Measurements from ENCODE around the gene FBXO7.

Gene FBXO7

DNA sequence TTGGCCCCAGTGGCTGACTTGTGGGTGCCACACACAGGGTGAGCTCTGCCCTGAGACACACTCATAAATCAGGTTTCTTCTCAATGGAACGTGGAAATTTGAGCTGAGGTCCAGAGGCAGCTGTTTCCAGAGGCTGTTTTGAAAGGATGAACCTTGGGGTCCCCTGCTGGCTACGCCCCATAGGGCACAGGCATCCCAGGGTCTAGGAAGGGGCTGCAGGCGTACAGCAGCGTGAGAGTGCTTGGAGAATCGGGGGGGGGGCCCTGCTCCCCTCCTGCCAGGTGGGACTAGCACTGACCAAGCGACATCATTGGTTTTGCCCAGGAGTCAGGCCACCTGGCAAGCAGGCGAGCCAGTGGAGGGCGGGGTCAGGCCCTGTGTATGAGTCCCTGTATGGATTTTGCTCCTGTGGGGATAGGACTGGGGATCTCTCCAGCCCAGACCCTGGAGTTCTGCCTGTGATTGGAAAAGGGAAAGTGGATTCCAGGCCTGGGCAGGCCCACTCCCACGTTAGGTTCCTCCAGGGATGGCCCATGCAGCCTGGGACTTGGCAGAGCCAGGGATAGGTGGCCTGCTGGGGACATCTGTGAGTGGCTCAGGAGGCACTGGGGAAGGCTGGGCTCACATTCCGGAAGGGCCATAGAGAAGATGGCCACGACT, 61.0 kb downstream of the FBXO7 start:
- Histone ChIP-seq H3K9ac (ENCODE audit: low read length in 5 of 5) (no peak overlapping the region), H3K27ac (ENCODE audit: low read depth, low read length) (no peak overlapping the region), H3K4me3 (ENCODE audit: low read depth in 1 of 5, low read length in 5 of 5) (no peak overlapping the region), H3K36me3 (ENCODE audit: control insufficient read depth in 5 of 5, insufficient read depth in 5 of 5, low read length in 5 of 5) (no peaks in the 10 kb centered on the region), H3K4me1 (ENCODE audit: control insufficient read depth in 5 of 5, insufficient read depth in 5 of 5, low read length in 5 of 5) (peaks cover 25 to 73% (median 45%) of the 10 kb centered on the region in 5 donors), H3K27me3 (ENCODE audit: control insufficient read depth in 5 of 5, insufficient read depth in 4 of 5, low read length in 5 of 5) (peaks cover 0 to 16% (median 0%) of the 10 kb centered on the region in 5 donors), H3K9me3 (ENCODE audit: control insufficient read depth in 5 of 5, low read length in 5 of 5) (peaks cover 0 to 3% (median 0%) of the 10 kb centered on the region in 5 donors)

DNA sequence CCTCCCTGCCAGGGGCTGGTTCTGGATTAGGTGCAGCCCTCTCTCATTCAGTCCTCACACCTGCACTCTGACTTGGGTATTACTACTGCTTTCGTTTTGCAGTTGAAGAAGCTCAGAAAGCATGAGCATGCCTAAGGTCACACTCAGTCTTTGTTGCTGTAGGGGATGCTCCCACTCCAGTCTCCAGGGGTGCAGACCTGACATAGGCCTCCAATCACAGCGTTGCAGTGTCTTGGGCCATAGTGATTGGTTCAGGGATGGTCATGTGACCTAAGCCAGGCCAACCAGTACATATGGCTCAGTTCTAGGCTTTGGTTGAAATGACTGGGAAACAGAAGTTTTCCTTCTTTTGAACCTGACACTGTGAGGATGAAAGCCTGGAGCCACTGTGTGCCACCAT, 61.7 kb downstream of the FBXO7 start:
- H3K27ac ChIP-seq (ENCODE audit: low read depth, low read length), result no peak overlapping the region
- H3K4me3 ChIP-seq (ENCODE audit: low read depth in 1 of 5, low read length in 5 of 5), result no peak overlapping the region
- H3K36me3 ChIP-seq (ENCODE audit: control insufficient read depth in 5 of 5, insufficient read depth in 5 of 5, low read length in 5 of 5), result no peaks in the 10 kb centered on the region
- H3K27me3 ChIP-seq (ENCODE audit: control insufficient read depth in 5 of 5, insufficient read depth in 4 of 5, low read length in 5 of 5), result peaks cover 0 to 16% (median 0%) of the 10 kb centered on the region in 5 donors
- peaks cover 23 to 71% (median 41%) of the 10 kb centered on the region in 5 donors for H3K4me1 ChIP-seq (ENCODE audit: control insufficient read depth in 5 of 5, insufficient read depth in 5 of 5, low read length in 5 of 5)
- H3K9me3 ChIP-seq (ENCODE audit: control insufficient read depth in 5 of 5, low read length in 5 of 5), result peaks cover 0 to 3% (median 0%) of the 10 kb centered on the region in 5 donors
- no peak overlapping the region for H3K9ac ChIP-seq (ENCODE audit: low read length in 5 of 5)

DNA sequence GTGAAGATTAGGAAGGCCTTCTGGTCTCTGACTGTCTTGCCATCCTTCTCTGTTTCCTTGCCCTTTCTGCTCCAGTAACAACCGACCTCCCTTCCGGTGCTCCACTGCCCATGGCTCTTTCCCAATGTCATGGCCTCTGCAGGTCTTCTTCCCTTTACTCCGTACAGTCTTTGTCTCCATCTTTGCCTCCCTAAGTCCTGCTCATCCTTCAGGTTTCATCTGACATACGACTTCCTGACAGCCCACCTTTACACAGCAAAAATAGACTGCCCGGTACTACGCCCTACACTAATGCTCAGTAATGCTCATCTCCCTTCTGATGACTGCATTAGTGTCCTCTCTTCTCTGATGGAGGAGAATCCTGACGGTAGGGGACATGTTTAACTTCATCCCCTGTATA, 63.9 kb downstream of the FBXO7 start:
- peaks cover 24 to 71% (median 41%) of the 10 kb centered on the region in 5 donors for H3K4me1 ChIP-seq (ENCODE audit: control insufficient read depth in 5 of 5, insufficient read depth in 5 of 5, low read length in 5 of 5)
- H3K36me3 ChIP-seq (ENCODE audit: control insufficient read depth in 5 of 5, insufficient read depth in 5 of 5, low read length in 5 of 5), result no peaks in the 10 kb centered on the region
- no peak overlapping the region for H3K9ac ChIP-seq (ENCODE audit: low read length in 5 of 5)
- H3K4me3 ChIP-seq (ENCODE audit: low read depth in 1 of 5, low read length in 5 of 5), result no peak overlapping the region
- H3K27ac ChIP-seq (ENCODE audit: low read depth, low read length), result peak overlapping the region; percentile 56
- peaks cover 0 to 3% (median 0%) of the 10 kb centered on the region in 5 donors for H3K9me3 ChIP-seq (ENCODE audit: control insufficient read depth in 5 of 5, low read length in 5 of 5)
- peaks cover 0 to 4% (median 0%) of the 10 kb centered on the region in 5 donors for H3K27me3 ChIP-seq (ENCODE audit: control insufficient read depth in 5 of 5, insufficient read depth in 4 of 5, low read length in 5 of 5)

DNA sequence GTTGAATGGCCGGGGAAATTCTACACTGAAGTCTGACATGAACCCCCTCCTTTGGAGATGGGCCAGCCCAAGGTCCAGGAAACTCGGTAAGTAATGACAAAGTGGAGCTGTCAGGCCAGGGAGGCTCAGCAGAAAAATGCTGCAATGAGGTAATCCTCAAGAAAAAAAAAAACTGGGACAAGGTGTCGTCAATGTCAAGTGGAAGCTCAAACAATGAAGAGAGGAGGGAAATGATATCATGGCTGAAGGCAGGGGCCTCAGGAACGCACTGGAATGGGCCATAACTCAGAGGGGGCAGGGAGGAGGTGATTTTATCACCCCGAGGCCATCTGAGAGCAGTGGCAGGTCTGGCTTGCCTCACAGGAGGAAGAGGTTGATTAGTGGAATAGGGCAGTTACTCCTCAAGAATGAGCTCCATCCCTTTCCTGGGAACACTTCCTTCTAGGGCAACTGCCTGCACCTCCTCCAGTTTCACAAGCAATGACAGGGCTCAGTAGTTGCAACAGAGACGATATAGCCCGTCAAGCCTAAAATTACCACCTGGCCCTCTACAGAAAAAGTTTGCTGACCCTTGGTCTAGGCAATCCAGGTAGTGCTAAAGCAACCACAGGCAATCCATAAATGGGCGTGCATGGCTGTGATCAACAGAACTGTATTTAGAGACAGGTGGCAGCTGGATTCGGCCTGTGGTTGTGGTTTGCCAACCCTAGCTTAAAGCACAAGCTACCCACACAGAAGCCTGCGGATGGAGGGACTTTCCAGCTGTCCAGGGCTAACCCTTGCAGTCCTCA, 65.2 kb downstream of the FBXO7 start:
- Histone ChIP-seq H3K4me1 (ENCODE audit: control insufficient read depth in 5 of 5, insufficient read depth in 5 of 5, low read length in 5 of 5) (peaks cover 16 to 60% (median 29%) of the 10 kb centered on the region in 5 donors), H3K27me3 (ENCODE audit: control insufficient read depth in 5 of 5, insufficient read depth in 4 of 5, low read length in 5 of 5) (no peaks in the 10 kb centered on the region), H3K9me3 (ENCODE audit: control insufficient read depth in 5 of 5, low read length in 5 of 5) (peaks cover 0 to 3% (median 0%) of the 10 kb centered on the region in 5 donors), H3K36me3 (ENCODE audit: control insufficient read depth in 5 of 5, insufficient read depth in 5 of 5, low read length in 5 of 5) (no peaks in the 10 kb centered on the region), H3K9ac (ENCODE audit: low read length in 5 of 5) (no peak overlapping the region), H3K4me3 (ENCODE audit: low read depth in 1 of 5, low read length in 5 of 5) (no peak overlapping the region), H3K27ac (ENCODE audit: low read depth, low read length) (peak overlapping the region; percentile 56)

DNA sequence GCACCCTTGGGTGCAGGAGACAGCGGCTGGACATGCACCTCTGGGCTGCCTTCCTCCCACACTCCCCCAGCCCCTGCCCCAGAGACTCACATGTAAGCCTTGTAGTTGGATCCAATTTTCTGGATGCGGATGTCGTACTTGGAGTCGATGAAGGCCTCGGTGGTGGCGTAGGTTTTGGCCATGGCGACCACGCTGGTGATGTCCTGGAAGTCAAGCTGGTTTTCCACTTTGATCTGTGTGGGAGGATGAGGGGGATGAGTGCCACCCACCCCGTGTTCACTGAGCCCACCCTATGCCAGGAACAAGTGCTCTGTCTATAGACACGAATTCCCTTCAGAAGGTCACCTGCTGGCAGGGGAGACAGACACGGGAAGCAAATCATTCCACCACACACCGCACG, 66.9 kb downstream of the FBXO7 start:
- Histone ChIP-seq H3K36me3 (ENCODE audit: control insufficient read depth in 5 of 5, insufficient read depth in 5 of 5, low read length in 5 of 5) (no peaks in the 10 kb centered on the region), H3K4me3 (ENCODE audit: low read depth in 1 of 5, low read length in 5 of 5) (no peak overlapping the region), H3K9ac (ENCODE audit: low read length in 5 of 5) (no peak overlapping the region), H3K27ac (ENCODE audit: low read depth, low read length) (no peak overlapping the region), H3K9me3 (ENCODE audit: control insufficient read depth in 5 of 5, low read length in 5 of 5) (peaks cover 0 to 3% (median 0%) of the 10 kb centered on the region in 5 donors), H3K4me1 (ENCODE audit: control insufficient read depth in 5 of 5, insufficient read depth in 5 of 5, low read length in 5 of 5) (peaks cover 18 to 59% (median 32%) of the 10 kb centered on the region in 5 donors), H3K27me3 (ENCODE audit: control insufficient read depth in 5 of 5, insufficient read depth in 4 of 5, low read length in 5 of 5) (no peaks in the 10 kb centered on the region)

DNA sequence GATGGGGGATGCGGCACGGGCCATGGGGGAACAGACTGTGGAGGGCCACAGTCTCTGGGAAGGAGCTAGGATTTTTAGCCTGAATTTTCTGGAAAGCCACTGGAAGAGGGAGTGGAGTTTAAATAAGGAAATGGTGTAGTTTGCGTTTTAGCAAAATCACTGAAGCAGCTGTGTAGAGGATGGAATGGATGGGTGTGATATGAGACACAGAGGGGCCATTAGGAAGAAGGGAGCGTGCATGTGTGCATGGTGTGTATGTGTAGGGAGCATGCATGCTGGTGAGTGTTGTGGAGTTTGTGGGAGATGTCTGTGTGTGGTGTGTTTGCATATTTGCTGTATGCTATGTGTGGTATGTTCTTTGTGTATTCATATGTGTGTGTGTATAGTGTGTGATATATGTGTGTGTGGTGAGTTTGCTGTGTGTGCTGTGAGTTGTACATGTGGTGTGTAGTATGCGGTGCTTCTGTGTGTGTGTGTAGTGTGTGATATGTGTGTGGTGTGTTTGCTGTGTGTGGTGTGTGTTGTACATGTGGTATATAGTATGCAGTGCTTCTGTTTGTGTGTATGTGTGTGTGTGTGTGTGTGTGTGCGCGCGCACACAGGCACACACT, 67.6 kb downstream of the FBXO7 start:
- Histone ChIP-seq H3K27me3 (ENCODE audit: control insufficient read depth in 5 of 5, insufficient read depth in 4 of 5, low read length in 5 of 5) (no peaks in the 10 kb centered on the region), H3K27ac (ENCODE audit: low read depth, low read length) (peak overlapping the region; percentile 13), H3K4me1 (ENCODE audit: control insufficient read depth in 5 of 5, insufficient read depth in 5 of 5, low read length in 5 of 5) (peaks cover 19 to 66% (median 39%) of the 10 kb centered on the region in 5 donors), H3K36me3 (ENCODE audit: control insufficient read depth in 5 of 5, insufficient read depth in 5 of 5, low read length in 5 of 5) (no peaks in the 10 kb centered on the region), H3K9me3 (ENCODE audit: control insufficient read depth in 5 of 5, low read length in 5 of 5) (peaks cover 0 to 3% (median 0%) of the 10 kb centered on the region in 5 donors), H3K4me3 (ENCODE audit: low read depth in 1 of 5, low read length in 5 of 5) (peak overlapping the region in 3 of 5 donors; percentile 21 to 46 (median 28)), H3K9ac (ENCODE audit: low read length in 5 of 5) (peak overlapping the region in 3 of 5 donors; percentile 10 to 57 (median 27))

DNA sequence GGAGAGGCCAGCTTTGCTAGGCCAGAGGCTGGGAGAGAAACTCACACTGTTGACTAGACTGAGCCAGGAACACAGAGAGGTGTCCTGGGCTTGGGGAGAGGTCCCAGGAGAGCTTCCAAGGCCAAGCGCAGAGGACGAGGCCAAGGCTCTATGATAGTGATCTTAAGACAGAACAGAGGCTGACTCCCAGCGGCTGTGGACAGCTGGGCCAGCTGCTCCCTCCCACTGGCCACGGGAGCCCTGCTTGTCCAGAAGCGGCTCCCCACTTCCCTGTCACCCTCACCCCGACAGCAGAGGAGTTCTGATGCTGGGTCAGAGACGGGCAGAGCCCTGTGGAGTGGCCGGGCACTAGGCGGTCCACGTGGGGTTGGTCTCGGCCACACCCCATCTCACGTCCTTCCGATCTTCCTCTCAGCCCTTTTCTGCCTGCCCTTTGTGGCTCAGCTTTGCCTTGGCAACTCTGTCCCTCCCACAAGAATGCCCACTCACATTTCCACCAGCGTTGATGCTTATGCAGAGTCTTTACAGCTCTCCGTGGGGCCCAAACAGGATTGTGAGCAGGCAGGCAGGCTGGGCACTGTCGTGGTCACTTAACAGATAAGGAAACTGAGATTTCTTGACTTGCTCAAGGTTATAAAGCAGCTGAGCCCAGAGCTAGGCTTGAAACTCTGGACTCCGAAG, 68.2 kb downstream of the FBXO7 start:
- Histone ChIP-seq H3K4me3 (ENCODE audit: low read depth in 1 of 5, low read length in 5 of 5) (peak overlapping the region in 3 of 5 donors; percentile 21 to 46 (median 28)), H3K27me3 (ENCODE audit: control insufficient read depth in 5 of 5, insufficient read depth in 4 of 5, low read length in 5 of 5) (no peaks in the 10 kb centered on the region), H3K36me3 (ENCODE audit: control insufficient read depth in 5 of 5, insufficient read depth in 5 of 5, low read length in 5 of 5) (no peaks in the 10 kb centered on the region), H3K9me3 (ENCODE audit: control insufficient read depth in 5 of 5, low read length in 5 of 5) (peaks cover 0 to 3% (median 0%) of the 10 kb centered on the region in 5 donors), H3K27ac (ENCODE audit: low read depth, low read length) (peak overlapping the region; percentile 56), H3K4me1 (ENCODE audit: control insufficient read depth in 5 of 5, insufficient read depth in 5 of 5, low read length in 5 of 5) (peaks cover 19 to 69% (median 42%) of the 10 kb centered on the region in 5 donors), H3K9ac (ENCODE audit: low read length in 5 of 5) (peak overlapping the region in 4 of 5 donors; percentile 10 to 57 (median 35))

DNA sequence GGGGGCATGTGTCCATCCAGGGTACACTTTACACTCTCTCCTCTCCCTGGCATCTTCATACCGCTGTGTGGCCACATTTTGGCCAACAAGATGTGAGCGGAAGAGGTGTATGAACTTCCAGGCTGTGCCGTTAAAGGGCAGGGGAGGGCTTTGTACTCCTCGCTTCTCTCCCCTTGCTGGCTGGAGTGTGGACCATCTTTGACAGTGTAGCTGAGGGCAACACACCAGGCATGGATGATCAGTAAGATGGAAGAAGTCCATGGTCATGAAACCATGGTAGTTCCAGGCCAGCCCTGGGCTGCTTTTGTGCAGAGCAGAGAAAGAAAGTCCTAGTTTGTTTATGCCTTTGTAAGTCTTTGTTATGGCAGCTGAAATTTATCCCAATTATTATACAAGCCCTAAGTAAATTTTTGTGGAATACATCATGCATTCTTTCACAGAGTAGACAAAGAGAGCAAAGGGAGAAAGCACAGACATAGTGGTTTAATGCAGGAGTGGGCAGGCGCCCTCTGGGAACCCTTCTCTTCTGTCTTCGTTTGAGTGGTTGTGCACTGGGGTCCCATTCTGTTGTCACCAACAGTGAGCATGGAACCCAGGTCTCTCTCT, 70.4 kb downstream of the FBXO7 start:
- Histone ChIP-seq H3K36me3 (ENCODE audit: control insufficient read depth in 5 of 5, insufficient read depth in 5 of 5, low read length in 5 of 5) (no peaks in the 10 kb centered on the region), H3K4me1 (ENCODE audit: control insufficient read depth in 5 of 5, insufficient read depth in 5 of 5, low read length in 5 of 5) (peaks cover 19 to 55% (median 42%) of the 10 kb centered on the region in 5 donors), H3K27me3 (ENCODE audit: control insufficient read depth in 5 of 5, insufficient read depth in 4 of 5, low read length in 5 of 5) (no peaks in the 10 kb centered on the region), H3K9me3 (ENCODE audit: control insufficient read depth in 5 of 5, low read length in 5 of 5) (no peaks in the 10 kb centered on the region), H3K27ac (ENCODE audit: low read depth, low read length) (no peak overlapping the region), H3K9ac (ENCODE audit: low read length in 5 of 5) (no peak overlapping the region), H3K4me3 (ENCODE audit: low read depth in 1 of 5, low read length in 5 of 5) (no peak overlapping the region)

DNA sequence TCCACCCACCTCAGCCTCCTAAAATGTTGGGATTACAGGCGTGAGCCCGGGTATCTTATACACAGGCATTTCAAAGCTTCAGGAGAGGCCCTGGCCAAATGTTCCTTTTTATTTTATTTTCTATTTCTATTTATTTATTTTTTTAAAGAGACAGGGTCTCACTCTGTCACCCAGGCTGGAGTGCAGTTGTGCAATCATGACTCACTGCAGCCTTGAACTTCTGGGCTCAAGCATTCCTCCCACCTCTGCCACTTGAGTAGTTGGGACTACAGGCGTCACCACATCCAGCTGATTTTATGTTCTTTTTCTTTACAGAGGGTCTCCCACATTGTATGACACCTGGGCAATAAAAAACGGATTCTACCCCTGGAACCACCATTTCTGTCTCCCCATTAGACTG, 71.2 kb downstream of the FBXO7 start:
- H3K36me3 ChIP-seq (ENCODE audit: control insufficient read depth in 5 of 5, insufficient read depth in 5 of 5, low read length in 5 of 5), result no peaks in the 10 kb centered on the region
- peak overlapping the region in 1 of 5 donors; percentile 4 for H3K4me3 ChIP-seq (ENCODE audit: low read depth in 1 of 5, low read length in 5 of 5)
- H3K27ac ChIP-seq (ENCODE audit: low read depth, low read length), result peak overlapping the region; percentile 40
- no peaks in the 10 kb centered on the region for H3K27me3 ChIP-seq (ENCODE audit: control insufficient read depth in 5 of 5, insufficient read depth in 4 of 5, low read length in 5 of 5)
- no peaks in the 10 kb centered on the region for H3K9me3 ChIP-seq (ENCODE audit: control insufficient read depth in 5 of 5, low read length in 5 of 5)
- H3K4me1 ChIP-seq (ENCODE audit: control insufficient read depth in 5 of 5, insufficient read depth in 5 of 5, low read length in 5 of 5), result peaks cover 17 to 50% (median 42%) of the 10 kb centered on the region in 5 donors
- no peak overlapping the region for H3K9ac ChIP-seq (ENCODE audit: low read length in 5 of 5)
